Large intestine (tissue), 12 donors: ENCODE results near the gene WFDC8. TPM values are rescaled to one million over a fixed set of nuclear protein-coding genes. Genes with fewer than 3 reads are reported as not detected.

ENCODE experiments used
- DNase-seq, 2 donors: peaks; one replicate each; pipeline versions ENCODE4 v3.0.0 to v3.0.0-alpha.2; 2013
- H3K27ac ChIP-seq: one replicate; pipeline ENCODE4 v1.5.1; 2013; ENCODE audit warnings: low read length
- H3K27me3 ChIP-seq: 2 replicates; pipeline ENCODE4 v1.6.1; 2013; ENCODE audit warnings: low read length; ENCODE audit not compliant: control insufficient read depth, insufficient read depth
- H3K36me3 ChIP-seq: 2 replicates; pipeline ENCODE4 v1.6.1; 2013; ENCODE audit warnings: low read length; ENCODE audit not compliant: control insufficient read depth, insufficient read depth
- H3K4me1 ChIP-seq: one replicate; pipeline ENCODE4 v1.6.1; 2013; ENCODE audit warnings: low read length; ENCODE audit not compliant: control insufficient read depth, insufficient read depth
- H3K4me3 ChIP-seq: one replicate; pipeline ENCODE4 v1.5.1; 2013; ENCODE audit warnings: low read length
- H3K9me3 ChIP-seq: one replicate; pipeline ENCODE4 v1.6.1; 2013; ENCODE audit warnings: mild to moderate bottlenecking, low read depth, low read length, moderate library complexity; ENCODE audit not compliant: control insufficient read depth
- whole genome bisulfite sequencing: methylation state at CpG from one replicate; pipeline ENCODE4 v1.1.5; 2013; ENCODE audit warnings: low lambda C conversion rate; ENCODE audit not compliant: insufficient coverage; 5-methylcytosine and 5-hydroxymethylcytosine counted together
- long read RNA-seq, 11 donors: transcript quantifications; one replicate each; lab custom pipeline, GENCODE V29; 2026
- polyA plus RNA-seq: library from polyadenylated mRNA; unstranded; fragments of 120-200 nt; gene quantifications from one replicate; pipeline ENCODE4 v1.2.1, GENCODE V29; 2013

Gene WFDC8
- not detected for polyA plus RNA-seq
- long read RNA-seq, donor 1, result 0 reads
- long read RNA-seq, donor 2, result 0 reads
- long read RNA-seq, donor 3, result 0 reads
- long read RNA-seq, donor 4, result 0 reads
- long read RNA-seq, donor 5, result 0 reads
- long read RNA-seq, donor 6, result 0 reads
- long read RNA-seq, donor 7, result 0 reads
- long read RNA-seq, donor 8, result 0 reads
- long read RNA-seq, donor 9, result 0 reads
- long read RNA-seq, donor 10, result 0 reads
- long read RNA-seq, donor 11, result 0 reads

- Histone ChIP-seq H3K4me1 (no peaks in the 10 kb centered on the region), H3K27me3 (peaks cover 9% of the 10 kb centered on the region), H3K27ac (no peak within 1 kb of the TSS), H3K9me3 (no peaks in the 10 kb centered on the region), H3K4me3 (no peak within 1 kb of the TSS), H3K36me3 (no peaks in the 10 kb centered on the region)
- DNase-seq, result no peak
- WGBS, result no CpG with 5 or more reads among the region's 4 CpGs
Measured at GRCh38 chr20:45579184-45579583, at the start of gene WFDC8. Gene WFDC8 (minus strand): TSS chr20:45579284. CDS start chr20:45579247, 37 bp downstream.

GRCh38 chr20:45626540-45626939 is 47.5 kb upstream of the WFDC8 start:
- no peaks in the 10 kb centered on the region for H3K27me3 ChIP-seq
- H3K4me1 ChIP-seq, result no peaks in the 10 kb centered on the region
- DNase-seq, result no peak
- H3K4me3 ChIP-seq, result no peak overlapping the region
- no peaks in the 10 kb centered on the region for H3K9me3 ChIP-seq
- no peaks in the 10 kb centered on the region for H3K36me3 ChIP-seq
- 80% methylated on average over 1 of the region's 2 CpGs for WGBS
- H3K27ac ChIP-seq, result no peak overlapping the region

- H3K27me3 ChIP-seq, result no peaks in the 10 kb centered on the region
- no peak overlapping the region for H3K27ac ChIP-seq
- no peaks in the 10 kb centered on the region for H3K4me1 ChIP-seq
- no peak overlapping the region for H3K4me3 ChIP-seq
- peak; percentile 67 to 90 for DNase-seq
- WGBS, result 50% methylated on average over 1 of the region's 2 CpGs
- no peaks in the 10 kb centered on the region for H3K9me3 ChIP-seq
- H3K36me3 ChIP-seq, result no peaks in the 10 kb centered on the region
Measured at GRCh38 chr20:45621593-45621992, 42.5 kb upstream of the WFDC8 start.

- no peak for DNase-seq
- WGBS, result no CpG with 5 or more reads among the region's 2 CpGs
- no peak overlapping the region for H3K27ac ChIP-seq
- H3K27me3 ChIP-seq, result no peaks in the 10 kb centered on the region
- no peaks in the 10 kb centered on the region for H3K4me1 ChIP-seq
- no peaks in the 10 kb centered on the region for H3K36me3 ChIP-seq
- H3K9me3 ChIP-seq, result no peaks in the 10 kb centered on the region
- H3K4me3 ChIP-seq, result no peak overlapping the region
Measured at GRCh38 chr20:45617591-45617990, 38.5 kb upstream of the WFDC8 start.

GRCh38 chr20:45612314-45612713 is 33.2 kb upstream of the WFDC8 start:
- Histone ChIP-seq H3K9me3 (no peaks in the 10 kb centered on the region), H3K27ac (no peak overlapping the region), H3K36me3 (no peaks in the 10 kb centered on the region), H3K4me3 (no peak overlapping the region), H3K4me1 (no peaks in the 10 kb centered on the region), H3K27me3 (no peaks in the 10 kb centered on the region)
- no peak for DNase-seq

- H3K9me3 ChIP-seq, result no peaks in the 10 kb centered on the region
- H3K4me1 ChIP-seq, result no peaks in the 10 kb centered on the region
- H3K27ac ChIP-seq, result no peak overlapping the region
- H3K4me3 ChIP-seq, result no peak overlapping the region
- H3K36me3 ChIP-seq, result no peaks in the 10 kb centered on the region
- WGBS, result 60% methylated on average over 2 of the region's 4 CpGs
- H3K27me3 ChIP-seq, result no peaks in the 10 kb centered on the region
- no peak for DNase-seq
Measured at GRCh38 chr20:45611054-45611453, 32.0 kb upstream of the WFDC8 start.

GRCh38 chr20:45607810-45608209 is 28.7 kb upstream of the WFDC8 start:
- no peaks in the 10 kb centered on the region for H3K27me3 ChIP-seq
- WGBS, result no CpG with 5 or more reads among the region's 1 CpG
- H3K4me3 ChIP-seq, result no peak overlapping the region
- H3K9me3 ChIP-seq, result no peaks in the 10 kb centered on the region
- H3K36me3 ChIP-seq, result no peaks in the 10 kb centered on the region
- H3K27ac ChIP-seq, result no peak overlapping the region
- DNase-seq, result no peak
- no peaks in the 10 kb centered on the region for H3K4me1 ChIP-seq

GRCh38 chr20:45595235-45595634 is 16.2 kb upstream of the WFDC8 start:
- Histone ChIP-seq H3K27ac (no peak overlapping the region), H3K4me1 (no peaks in the 10 kb centered on the region), H3K9me3 (no peaks in the 10 kb centered on the region), H3K4me3 (no peak overlapping the region), H3K27me3 (peaks cover 10% of the 10 kb centered on the region), H3K36me3 (no peaks in the 10 kb centered on the region)
- no peak for DNase-seq
- WGBS, result no CpG with 5 or more reads among the region's 1 CpG

- H3K36me3 ChIP-seq, result no peaks in the 10 kb centered on the region
- H3K4me3 ChIP-seq, result no peak overlapping the region
- 57% methylated on average over 1 of the region's 1 CpG for WGBS
- H3K27me3 ChIP-seq, result peaks cover 5% of the 10 kb centered on the region
- DNase-seq, result no peak
- no peaks in the 10 kb centered on the region for H3K9me3 ChIP-seq
- H3K27ac ChIP-seq, result no peak overlapping the region
- no peaks in the 10 kb centered on the region for H3K4me1 ChIP-seq
Measured at GRCh38 chr20:45593498-45593897, 14.4 kb upstream of the WFDC8 start.

GRCh38 chr20:45592574-45593189 is 13.6 kb upstream of the WFDC8 start:
- WGBS, result no CpG with 5 or more reads among the region's 5 CpGs

GRCh38 chr20:45589725-45590124 is 10.6 kb upstream of the WFDC8 start:
- Histone ChIP-seq H3K27ac (no peak overlapping the region), H3K4me1 (no peaks in the 10 kb centered on the region), H3K36me3 (no peaks in the 10 kb centered on the region), H3K27me3 (peaks cover 3% of the 10 kb centered on the region), H3K9me3 (no peaks in the 10 kb centered on the region), H3K4me3 (no peak overlapping the region)
- no CpG with 5 or more reads among the region's 1 CpG for WGBS
- no peak for DNase-seq

More at GRCh38 chr20:45592574-45593189, 13.6 kb upstream of the WFDC8 start:
- Histone ChIP-seq H3K9me3 (no peaks in the 10 kb centered on the region), H3K4me3 (no peak overlapping the region), H3K27ac (no peak overlapping the region), H3K27me3 (peaks cover 7% of the 10 kb centered on the region), H3K36me3 (no peaks in the 10 kb centered on the region), H3K4me1 (no peaks in the 10 kb centered on the region)
- peak; percentile 9 to 14 for DNase-seq
